SKM-1 treated with dmso at 0.1 percent for 144 hours (cell line): ENCODE measurements around the gene HOXA9.

Source experiments
- DNase-seq: peaks from one replicate; lab custom pipeline; 2025; ENCODE audit not compliant: unreplicated experiment; lab: John Stamatoyannopoulos, UW

HOXA9 gene

GRCh38 chr7:27165089-27165995 is at the start of gene HOXA9:
HOXA9 (minus strand) TSS chr7:27165537; CDS start chr7:27165457, 80 bp downstream.
- DNase-seq, result peak; percentile 83

GRCh38 chr7:27214239-27214950 is 49.1 kb upstream of the HOXA9 start:
- no peak for DNase-seq

- DNase-seq, result no peak
Observed at GRCh38 chr7:27213433-27214238, 48.3 kb upstream of the HOXA9 start.

GRCh38 chr7:27212497-27213432 is 47.4 kb upstream of the HOXA9 start:
- no peak for DNase-seq

- DNase-seq, result no peak
Observed at GRCh38 chr7:27211764-27212204, 46.4 kb upstream of the HOXA9 start.

- no peak for DNase-seq
Observed at GRCh38 chr7:27211084-27211446, 45.7 kb upstream of the HOXA9 start.

GRCh38 chr7:27210441-27211083 is 45.2 kb upstream of the HOXA9 start:
- peak; percentile 45 for DNase-seq

GRCh38 chr7:27209933-27210440 is 44.6 kb upstream of the HOXA9 start:
- no peak for DNase-seq

GRCh38 chr7:27208998-27209397 is 43.7 kb upstream of the HOXA9 start:
- DNase-seq, result no peak

GRCh38 chr7:27207348-27207985 is 42.1 kb upstream of the HOXA9 start:
- no peak for DNase-seq

GRCh38 chr7:27205325-27206280 is 40.3 kb upstream of the HOXA9 start:
- DNase-seq, result no peak

GRCh38 chr7:27204851-27205322 is 39.5 kb upstream of the HOXA9 start:
- no peak for DNase-seq

GRCh38 chr7:27203964-27204594 is 38.7 kb upstream of the HOXA9 start:
- DNase-seq, result no peak

- no peak for DNase-seq
Observed at GRCh38 chr7:27203365-27203953, 38.1 kb upstream of the HOXA9 start.

- DNase-seq, result no peak
Observed at GRCh38 chr7:27202862-27203134, 37.5 kb upstream of the HOXA9 start.

- DNase-seq, result no peak
Observed at GRCh38 chr7:27202018-27202861, 36.9 kb upstream of the HOXA9 start.
